Endometrial microvascular endothelial cells (primary cell): Measurements from ENCODE around the gene UST. TPM values are rescaled to one million over a fixed set of nuclear protein-coding genes. Genes with fewer than 3 reads are reported as not detected.
"Not testable (repeated sequence)": the region's sequence is repeated elsewhere in the genome, so short reads cannot be mapped to it uniquely, and the experiment has no call there.

Source experiments
- in situ Hi-C: cut with HindIII; loops from 2 replicates; pipeline ENCODE4 v1.10.0; 2017; ENCODE audit warnings: low sequenced_read_pairs, low pct_unique_long_range_greater_than_20kb; ENCODE audit errors: inconsistent ontology term
- total RNA-seq: library from RNA; depleted of rRNA; stranded (reverse); fragments of >200 nt; gene quantifications from one replicate; pipeline ENCODE4 v1.2.3, GENCODE V29; 2015; ENCODE audit errors: inconsistent ontology term

The UST gene
- total RNA-seq, 1 donor from 2014 or later, result 0.09 TPM

DNA sequence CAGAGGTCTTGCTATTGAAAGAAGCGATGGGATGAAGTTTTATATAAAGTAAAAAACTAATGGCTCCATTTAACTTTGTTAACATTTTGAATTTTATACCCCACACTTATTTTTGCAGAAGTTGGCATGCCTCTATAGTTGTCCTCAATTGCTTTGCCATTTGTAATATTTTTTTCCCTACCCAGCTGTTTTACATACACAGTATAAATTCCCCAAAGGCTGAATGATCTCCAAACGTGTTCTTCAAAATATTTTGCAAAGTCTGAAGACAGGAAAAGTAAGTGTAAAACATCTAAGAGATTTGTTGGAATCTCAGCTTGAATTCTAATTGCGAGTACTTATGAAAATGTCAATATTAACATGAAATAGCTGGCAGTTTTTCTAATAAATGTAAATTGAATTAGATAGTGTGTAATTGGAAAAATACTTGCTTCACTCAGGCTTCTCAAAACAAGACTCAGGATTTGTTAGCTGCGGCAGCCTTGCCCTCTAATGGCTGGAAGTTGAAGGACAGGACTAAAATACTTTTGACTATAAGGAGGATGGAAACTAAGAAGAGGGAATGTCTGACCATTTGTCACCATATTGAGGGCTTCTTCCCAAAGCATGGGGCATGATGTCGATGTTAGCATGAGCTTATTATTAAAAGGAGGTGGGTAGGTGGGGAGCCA lies 226.8 kb downstream of the UST start:
- in situ Hi-C loops, result no loop called here

DNA sequence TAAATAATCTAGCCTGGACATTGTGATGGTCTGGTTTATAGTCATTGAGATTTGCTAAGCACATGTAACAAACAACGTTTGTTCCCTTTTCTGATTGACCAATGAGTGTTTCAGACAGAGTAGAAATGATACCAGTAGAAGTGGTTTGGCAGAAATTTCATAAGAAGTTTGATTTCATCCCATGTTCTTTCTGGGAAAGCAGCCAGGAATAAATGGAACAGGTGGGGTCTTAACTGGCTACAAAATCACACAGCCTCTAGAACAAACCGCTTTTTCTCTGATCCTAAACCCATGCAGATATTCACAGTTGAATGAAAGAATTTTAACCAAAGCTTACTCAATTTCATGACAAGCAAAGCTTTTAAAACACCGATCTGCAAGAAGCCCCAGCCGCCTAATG lies 227.5 kb downstream of the UST start:
- in situ Hi-C loops, result no loop called here

DNA sequence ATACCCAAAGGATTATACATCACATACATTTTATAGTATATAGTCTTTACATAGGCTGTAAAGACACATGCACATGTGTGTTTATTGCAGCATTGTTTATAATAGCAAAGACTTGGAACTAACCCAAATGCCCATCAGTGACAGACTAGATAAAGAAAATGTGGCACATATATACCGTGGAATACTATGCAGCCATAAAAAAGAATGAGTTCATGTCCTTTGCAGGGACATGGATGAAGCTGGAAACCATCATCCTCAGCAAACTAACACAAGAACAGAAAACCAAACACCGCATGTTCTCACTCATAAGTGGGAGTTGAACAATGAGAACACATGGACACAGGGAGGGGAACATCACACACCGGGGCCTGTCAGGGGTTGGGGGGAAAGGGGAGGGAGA lies 231.5 kb downstream of the UST start:
- in situ Hi-C loops, result not testable (repeated sequence)

DNA sequence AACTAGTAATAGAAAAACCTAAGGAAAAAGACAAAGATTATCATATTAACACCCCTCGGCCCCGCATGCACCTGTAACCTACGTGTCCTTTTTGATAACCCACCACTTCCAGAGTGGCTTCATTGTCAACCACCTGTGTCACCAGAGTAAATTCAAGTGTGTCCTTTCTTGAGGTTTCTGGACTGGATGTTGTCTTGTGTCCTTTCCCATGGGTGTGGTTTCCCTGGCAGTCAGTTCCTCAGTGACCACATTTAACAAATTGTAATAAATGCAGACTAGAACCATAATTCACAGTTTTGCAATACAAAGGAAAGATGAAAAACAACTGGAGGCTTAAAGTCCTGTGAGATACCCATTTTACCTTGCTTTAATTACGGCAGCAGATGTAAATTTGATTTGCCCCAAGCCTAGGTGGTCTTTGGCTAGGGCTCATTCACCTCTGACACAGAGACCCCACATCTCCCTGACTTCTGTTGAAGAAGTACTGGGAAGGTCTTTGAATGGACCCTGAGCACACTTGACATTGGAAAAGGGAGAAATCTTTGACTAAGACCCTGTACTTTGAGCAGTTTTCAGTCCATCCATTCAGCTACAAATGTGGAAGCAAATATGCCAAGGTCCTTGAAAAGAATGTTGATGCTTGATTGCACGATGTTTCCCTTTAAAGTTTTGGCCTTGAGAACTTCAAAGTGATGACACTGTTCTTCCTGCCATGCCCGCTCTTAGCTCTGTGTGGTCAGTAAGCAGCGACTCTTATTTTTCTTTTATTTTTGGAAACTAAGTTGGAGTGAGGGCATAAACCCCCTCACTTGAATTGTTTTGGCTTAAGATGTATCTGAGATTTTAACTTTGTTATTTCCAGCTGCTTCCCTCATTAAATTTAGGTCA lies 232.4 kb downstream of the UST start:
- in situ Hi-C loops, result no loop called here

DNA sequence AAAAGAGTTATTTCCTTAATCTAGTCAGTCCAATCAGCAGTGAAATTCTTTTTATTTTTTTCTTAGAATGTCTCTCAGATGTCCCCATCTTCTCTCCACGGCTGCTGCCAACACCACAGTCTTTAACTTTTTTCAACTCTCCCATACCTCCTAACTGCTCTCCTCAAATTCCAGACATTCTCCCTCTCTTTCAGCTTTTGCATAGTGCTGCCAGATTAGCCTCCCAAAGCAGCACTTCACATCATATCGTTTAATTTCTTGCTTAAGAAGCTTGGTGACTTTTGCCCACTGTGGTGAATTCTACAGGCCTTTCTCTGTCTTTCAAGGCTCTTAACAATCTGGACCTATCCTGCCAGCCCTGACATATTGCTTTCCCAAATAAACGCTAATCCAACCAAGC lies 233.4 kb downstream of the UST start:
- in situ Hi-C loops, result no loop called here

DNA sequence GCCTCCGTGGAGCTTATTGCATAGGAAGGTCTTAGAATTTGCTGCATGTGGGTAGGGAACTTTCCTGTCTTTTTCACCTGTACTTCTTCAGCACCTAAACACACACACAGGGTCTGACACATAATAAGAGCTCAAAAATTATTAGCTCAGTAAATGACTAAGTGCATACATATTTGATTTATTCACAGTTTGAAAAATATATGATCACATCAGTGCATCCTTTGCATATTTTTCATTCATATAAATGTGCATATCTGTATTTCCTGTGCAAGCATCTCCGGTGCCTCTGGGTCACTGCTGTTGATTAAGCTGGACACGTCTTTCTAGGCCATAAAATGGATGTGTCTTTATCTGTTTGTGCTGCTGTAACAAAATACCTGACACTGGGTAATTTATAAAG lies 234.7 kb downstream of the UST start:
- in situ Hi-C loops, result no loop called here

DNA sequence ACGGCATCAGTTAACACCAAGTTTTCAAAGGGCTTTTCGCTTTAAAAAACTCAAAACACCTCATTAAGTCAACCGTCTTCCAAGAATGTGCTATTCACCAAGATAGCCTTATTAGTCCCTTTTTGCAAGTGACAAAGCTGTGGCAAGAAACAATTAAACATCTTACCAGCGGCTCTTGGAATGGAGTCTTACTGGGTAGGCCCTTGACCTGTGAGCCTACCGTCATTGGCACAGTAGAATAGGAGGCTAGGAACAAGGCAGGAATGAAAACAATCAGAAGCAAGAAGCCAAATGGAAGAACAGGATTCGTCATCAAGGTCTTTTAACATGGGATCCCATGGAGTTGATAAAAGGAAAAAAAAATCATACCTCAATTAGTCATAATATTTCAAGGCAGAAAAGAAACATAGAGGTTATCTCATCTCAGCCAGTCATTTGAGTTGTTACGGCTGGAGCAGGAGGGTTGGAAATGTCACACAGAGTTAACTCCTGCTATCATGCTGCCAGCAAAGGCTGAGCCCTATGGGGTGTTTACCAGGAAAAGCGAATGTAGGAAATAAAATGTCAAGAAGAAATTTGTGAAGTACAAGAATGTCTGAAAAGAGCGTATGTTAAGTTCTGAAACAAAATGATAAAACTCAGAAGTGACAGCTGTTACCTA lies 236.4 kb downstream of the UST start:
- in situ Hi-C loops, result no loop called here

DNA sequence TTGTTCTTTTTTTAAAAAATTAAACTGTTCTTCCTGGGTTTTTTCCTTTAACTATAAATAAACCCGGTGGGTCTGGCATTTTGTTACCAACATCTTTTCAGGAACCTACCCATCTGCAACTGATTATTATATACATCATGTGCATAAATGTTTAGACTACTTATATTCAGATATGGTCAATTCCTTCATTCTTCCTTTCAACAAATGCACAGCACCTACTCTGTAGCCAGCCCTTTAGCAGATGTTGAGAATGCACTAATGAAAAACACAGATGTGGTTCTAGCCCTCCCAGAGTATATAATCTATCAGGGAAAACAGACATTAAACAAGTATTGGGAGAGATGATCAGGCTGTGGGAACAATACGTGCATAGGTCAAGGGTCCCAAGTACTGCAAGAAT lies 237.1 kb downstream of the UST start:
- in situ Hi-C loops, result no loop called here

DNA sequence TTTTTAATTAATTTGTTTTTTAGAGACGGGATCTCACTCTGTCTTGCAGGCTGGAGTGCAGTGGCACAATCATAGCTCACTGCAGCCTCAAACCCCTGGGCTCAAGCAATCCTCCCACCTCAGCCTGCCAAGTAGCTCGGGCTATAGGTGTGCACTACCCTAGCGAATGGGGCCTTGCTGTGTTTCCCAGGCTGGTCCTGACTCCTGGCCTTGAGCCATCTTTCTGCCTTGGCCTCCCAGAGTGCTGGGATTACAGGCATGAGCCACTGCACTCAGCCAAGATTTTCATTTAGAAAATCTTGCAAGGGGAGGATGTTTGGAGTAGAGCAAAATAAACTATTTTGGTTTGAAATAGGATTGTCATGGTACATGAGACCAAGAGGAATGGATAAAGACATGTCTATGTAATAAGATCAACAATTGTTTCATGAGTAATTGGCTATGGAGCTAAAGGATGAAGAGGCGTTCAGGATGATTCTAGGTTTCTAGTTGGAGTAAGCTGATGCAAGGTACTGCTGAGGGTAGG lies 237.8 kb downstream of the UST start:
- in situ Hi-C loops, result no loop called here

DNA sequence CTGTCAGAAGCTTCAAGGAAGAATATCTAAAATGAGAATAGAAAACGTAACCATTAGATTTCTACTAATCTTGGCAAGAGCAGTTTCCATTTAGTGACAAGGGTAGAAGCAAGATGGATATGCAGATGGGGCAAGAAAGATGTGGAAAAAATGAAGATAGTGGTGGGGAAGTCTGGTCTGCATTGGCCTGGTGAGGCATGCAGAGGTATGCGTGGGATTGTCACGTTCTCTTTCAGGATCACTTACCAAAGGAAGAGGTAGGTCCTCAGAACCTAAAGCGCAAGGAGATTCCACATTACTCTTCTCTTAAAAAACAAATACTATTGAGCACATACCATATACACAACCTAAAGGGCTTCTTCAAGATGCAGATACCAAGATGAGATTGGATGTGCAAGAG lies 238.7 kb downstream of the UST start:
- in situ Hi-C loops, result no loop called here

DNA sequence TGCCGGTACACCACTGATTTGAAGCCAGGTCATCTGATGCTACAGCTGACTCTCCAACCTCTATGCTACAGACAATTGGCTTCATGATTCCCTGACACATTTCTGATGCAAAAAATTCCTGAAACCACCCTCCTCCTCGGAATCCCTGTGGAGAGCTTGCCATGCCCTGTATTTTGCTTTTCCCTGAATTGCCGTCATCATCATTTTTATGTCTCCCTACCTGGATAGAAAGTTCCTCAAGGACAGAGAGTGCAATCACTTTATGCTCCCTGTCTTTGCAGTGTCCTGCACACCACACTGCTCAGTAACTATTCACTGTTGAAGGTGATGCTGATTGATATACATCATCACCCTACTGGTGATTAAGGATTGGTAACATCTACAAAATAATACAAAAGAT lies 239.8 kb downstream of the UST start:
- in situ Hi-C loops, result no loop called here

DNA sequence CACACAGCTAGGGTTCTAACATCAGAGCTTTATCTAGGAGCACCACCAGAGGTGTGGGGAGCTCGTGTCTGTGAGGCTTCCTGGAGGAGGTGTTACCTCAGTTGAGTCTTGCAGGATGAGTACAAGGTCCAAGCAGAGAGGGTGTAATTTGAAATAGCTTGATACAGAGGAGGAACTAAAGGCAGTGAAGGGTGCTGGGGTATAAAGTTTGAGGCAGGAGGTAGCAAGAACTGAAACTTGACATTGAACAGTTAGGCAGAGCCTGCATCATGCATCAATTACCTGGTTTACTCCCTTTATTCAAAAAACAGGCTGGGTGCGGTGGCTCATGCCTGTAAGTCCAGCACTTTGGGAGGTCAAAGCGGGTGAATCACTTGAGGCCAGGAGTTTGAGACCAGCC lies 241.2 kb downstream of the UST start:
- in situ Hi-C loops, result no loop called here

DNA sequence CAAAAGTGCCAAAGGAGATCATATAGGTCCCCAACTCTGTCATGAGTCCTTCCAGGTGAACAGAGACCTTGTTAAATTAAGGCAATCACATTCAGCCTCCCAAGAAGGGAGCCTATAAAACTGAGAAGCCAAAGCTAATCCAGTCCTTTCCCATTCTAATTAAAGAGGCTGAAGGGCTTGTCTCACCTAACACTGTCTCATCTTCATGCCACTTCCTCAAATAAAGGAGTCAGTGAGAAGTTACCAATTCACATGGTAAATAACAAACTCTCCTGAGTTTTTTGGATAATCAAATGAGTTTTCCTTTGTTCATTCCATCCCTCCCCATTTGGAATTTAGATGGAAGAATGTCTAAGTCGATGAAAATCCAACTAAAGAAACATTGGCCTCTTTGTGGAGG lies 242.8 kb downstream of the UST start:
- in situ Hi-C loops, result no loop called here

DNA sequence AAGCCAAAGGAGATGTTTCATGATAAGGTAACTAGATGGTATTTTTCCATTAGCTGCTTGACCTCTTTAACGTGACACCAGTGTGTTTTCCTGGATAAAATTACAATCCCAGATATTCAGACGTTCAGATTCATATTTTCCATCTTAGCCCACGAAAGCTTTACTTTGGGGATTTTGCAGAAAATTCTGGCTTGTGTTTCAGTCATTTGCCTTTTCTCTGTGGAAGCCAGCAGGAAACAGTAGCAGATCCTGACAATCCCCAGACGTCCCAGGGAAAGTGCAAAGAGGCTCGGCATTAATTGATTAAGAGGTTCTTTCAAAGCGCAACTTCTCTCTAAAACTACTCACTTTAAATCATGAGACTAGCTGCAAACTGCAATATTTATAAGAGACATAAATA lies 243.6 kb downstream of the UST start:
- in situ Hi-C loops, result no loop called here

DNA sequence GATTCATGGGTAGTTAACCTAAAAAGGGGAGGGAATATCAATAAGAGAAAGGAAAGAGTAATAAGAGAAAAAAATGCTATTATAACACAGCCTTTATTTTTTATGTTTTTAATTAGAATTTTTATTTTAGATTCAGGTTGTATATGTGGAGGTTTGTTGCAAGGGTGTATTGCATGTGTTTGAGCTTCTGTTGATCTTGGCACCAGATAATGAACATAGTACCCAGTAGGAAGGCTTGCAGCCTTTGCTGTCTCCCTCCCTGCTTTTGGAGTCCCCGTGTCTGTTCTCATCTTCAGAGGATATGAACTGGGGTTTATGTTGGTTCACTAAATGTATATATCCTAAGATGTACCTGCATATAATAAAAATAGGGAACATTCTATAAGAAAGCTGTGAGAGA lies 250.0 kb downstream of the UST start:
- in situ Hi-C loops, result no loop called here

DNA sequence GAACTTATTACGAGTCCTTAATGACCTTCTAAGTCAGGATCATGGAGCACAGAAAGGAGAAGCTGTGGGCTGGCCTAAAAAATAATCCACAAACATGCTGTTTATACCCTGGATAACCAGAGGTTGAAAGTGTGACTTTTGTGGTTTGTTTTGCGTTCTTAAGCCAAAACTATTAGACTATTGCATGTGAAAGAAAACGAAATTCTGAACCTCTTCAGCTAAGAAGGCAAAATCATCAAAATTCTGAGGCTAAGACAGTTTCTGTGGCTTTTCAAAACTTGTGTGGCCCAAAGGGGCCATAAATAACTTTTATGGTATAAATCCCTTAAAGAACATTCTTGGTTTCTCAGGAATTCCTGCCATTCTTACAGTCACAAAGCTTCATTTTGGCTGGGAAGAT lies 251.0 kb downstream of the UST start:
- in situ Hi-C loops, result no loop called here

DNA sequence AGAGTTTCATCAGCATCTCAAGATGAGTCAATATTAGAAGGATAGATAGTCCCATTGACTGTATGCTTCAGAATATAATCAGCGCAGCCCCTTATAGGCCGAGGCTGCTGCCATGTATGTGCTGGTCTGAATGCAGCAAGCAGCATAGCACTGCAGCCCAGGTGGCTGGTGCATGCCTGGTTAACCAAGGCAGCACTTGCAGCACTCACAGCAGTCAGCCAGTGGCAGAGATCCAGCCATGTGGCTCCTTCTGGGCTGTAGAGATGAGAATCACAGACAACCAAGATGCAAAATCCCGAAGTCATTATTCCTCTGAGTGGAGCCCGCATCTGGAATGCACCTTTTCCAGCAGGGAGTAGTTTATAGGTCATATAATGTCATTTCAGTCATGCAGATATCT lies 251.9 kb downstream of the UST start:
- in situ Hi-C loops, result no loop called here

DNA sequence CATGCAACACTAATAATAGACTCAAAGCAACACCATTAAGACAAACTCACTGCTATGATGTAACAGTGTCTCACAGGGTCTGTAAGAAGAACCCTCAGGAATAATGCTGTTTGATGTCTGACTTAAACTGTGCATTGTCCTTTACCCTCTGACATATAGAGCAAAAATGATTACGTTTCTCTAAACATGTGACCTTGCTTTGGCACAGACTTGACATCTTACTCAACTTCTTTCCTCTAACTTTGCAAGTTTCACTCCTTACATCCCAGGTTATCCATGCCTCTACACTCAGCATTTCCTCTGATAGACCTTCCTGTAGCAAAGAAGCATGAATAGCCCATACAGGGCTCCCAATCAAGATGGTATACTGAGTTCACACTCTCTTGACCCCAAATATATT lies 252.7 kb downstream of the UST start:
- in situ Hi-C loops, result no loop called here

DNA sequence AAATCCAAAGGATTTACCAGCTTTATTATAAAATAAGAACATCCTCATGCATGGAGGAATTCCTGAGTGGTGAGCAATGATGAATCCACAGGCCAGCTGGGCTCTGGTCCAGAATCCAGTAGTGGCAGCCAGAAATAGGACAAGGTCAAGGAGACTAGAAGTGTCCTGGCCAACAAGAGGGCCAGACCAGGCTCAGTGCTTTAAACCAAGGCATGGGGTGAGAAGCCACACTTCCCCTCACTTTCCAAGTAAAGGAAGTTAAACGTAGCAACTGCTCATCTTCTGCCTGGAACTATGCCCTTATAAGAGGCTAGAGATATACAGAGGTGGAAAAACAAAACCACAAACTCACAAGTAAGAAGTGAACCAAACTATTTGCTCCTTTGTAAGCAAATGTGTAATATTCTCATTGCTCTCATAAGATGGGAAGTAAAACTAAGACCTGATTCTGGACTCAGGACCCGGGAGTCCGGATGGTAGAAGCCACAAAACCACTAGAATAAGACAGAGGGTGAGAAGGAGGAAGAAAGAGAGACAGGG lies 253.2 kb downstream of the UST start:
- in situ Hi-C loops, result no loop called here

DNA sequence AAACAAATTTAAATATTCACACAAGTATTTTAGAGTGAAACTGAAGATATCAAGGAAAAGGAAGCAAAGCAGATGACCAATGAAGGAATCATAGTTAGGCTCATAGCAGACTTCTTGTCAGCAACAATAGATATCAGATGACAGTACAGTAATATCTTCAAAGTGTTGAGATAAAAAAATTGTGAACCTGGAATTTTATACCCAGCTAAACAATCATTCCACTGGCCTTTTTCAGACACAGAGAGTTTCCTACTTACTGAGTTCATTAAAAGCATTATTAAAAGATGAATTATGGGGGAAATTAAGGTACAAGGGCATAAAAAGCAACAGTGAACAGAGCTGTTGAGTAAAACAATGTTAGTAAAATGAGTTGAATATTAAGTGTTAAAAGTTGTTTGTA lies 254.6 kb downstream of the UST start:
- in situ Hi-C loops, result no loop called here
